ENCODE data around the gene CYP4Z1. TPM values are rescaled to one million over a fixed set of nuclear protein-coding genes. Genes with fewer than 3 reads are reported as not detected.

The CYP4Z1 gene
- total RNA-seq, 4 donors from 2014 or later: 1.1 to 2.9 (median 1.1) TPM; not detected in 1

DNA sequence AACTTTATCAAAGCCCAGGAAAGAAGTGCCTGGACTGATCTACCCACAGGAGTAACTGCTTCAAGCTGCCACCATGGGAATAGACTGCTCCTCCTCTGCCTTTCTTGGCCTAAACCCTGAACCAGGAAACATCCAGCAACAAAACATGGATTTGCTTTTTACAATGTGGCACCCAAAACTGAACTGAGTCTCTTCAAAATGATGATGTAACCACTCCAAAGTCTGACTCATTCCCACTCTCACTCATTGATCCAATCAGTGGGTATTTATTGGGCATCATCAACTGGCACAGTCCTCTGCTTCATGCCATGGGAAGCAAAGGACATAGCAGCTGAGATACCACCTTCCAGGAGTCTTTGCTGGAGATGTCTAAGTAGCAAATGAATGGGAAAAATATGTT, 93.7 kb downstream of the CYP4Z1 start:
- intact Hi-C loops (cut with DNase I; ENCODE audit: low total_unique reads): no loop called here
- no peak for TF ChIP-seq POLR2A (IDR thresholded peaks at IDR 0.05)
- TF ChIP-seq, protein P1, sequence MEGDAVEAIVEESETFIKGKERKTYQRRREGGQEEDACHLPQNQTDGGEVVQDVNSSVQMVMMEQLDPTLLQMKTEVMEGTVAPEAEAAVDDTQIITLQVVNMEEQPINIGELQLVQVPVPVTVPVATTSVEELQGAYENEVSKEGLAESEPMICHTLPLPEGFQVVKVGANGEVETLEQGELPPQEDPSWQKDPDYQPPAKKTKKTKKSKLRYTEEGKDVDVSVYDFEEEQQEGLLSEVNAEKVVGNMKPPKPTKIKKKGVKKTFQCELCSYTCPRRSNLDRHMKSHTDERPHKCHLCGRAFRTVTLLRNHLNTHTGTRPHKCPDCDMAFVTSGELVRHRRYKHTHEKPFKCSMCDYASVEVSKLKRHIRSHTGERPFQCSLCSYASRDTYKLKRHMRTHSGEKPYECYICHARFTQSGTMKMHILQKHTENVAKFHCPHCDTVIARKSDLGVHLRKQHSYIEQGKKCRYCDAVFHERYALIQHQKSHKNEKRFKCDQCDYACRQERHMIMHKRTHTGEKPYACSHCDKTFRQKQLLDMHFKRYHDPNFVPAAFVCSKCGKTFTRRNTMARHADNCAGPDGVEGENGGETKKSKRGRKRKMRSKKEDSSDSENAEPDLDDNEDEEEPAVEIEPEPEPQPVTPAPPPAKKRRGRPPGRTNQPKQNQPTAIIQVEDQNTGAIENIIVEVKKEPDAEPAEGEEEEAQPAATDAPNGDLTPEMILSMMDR (IDR thresholded peaks at IDR 0.05): no peak
- no peak overlapping the region for H3K4me3 ChIP-seq (ENCODE audit: low read depth, poor library complexity, severe bottlenecking)
- DNase-seq (ENCODE audit: low spot score in 2 of 2): no peak

DNA sequence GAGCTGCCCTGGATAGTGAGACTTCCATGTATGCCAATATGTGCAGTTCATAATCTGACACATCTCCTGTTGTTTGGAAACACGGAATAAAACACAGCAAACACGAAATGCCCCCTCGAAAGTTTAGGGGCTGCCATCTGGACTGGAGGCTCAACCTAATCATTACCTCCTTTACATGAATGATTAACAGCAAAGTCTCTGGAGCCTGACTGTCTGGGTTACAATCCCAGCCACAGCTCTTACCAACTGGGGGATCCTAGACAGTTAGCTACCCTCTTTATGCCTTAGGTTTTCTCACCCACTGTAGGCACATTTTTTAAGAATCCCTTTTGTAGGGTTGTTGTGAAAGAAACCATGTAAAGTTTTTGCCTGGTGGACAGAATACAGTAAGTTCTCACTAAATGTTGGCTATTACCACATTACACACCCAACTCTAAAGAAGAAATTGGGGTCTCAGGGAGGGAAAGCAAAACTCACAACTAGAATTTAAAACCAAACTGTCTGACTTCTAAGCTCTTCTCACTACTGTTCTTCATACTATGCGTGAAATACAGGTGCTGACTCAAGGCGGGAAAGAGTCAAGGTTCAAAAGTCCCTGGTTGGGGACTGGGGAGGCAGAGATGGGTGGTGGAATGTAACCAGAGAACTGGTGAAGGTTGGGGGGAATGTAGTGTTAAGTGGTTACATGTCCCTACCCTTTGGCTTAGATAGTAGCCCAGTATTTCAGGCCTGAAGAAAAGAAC, 94.4 kb downstream of the CYP4Z1 start:
- intact Hi-C loops (cut with DNase I; ENCODE audit: low total_unique reads): no loop called here
- TF ChIP-seq, protein P1 (IDR thresholded peaks at IDR 0.05): no peak
- TF ChIP-seq POLR2A (IDR thresholded peaks at IDR 0.05): no peak

DNA sequence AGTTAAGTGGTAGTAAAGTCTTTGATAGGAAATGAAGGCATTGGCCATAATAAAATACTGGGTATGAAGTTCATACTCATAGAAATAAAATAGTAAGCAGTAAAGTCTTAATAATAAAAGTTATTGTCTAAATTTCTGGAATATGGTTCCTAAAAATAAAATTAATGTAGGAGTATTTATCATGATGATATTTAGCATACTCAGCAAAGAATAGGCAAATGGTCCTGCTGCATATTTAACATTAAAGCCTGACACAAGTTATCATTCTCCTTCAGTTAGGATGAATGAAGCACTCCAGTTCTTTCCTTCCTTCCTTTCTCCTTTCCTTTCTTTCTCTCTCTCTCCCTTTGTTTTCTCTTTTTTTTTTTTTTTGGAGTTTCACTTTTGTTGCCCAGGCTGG, 97.5 kb downstream of the CYP4Z1 start:
- no peak for TF ChIP-seq POLR2A (IDR thresholded peaks at IDR 0.05)
- TF ChIP-seq, protein P1 (IDR thresholded peaks at IDR 0.05): no peak
- intact Hi-C loops (cut with DNase I; ENCODE audit: low total_unique reads): no loop called here
- no peak for DNase-seq (ENCODE audit: low spot score in 2 of 2)
- H3K4me3 ChIP-seq (ENCODE audit: low read depth, poor library complexity, severe bottlenecking): no peak overlapping the region

More for the DNA sequence above, 94.4 kb downstream of the CYP4Z1 start:
- no peak for DNase-seq (ENCODE audit: low spot score in 2 of 2)
- no peak overlapping the region for H3K4me3 ChIP-seq (ENCODE audit: low read depth, poor library complexity, severe bottlenecking)
- 59 to 74% methylated on average over 5 of the region's 5 CpGs for WGBS, 2 donors

Other genes with a start within 250 kb of the CYP4Z1 start
- under 1 TPM in 1 of 4 donors, not detected in 3; 0.29 TPM for gene CYP4A11, start 125.8 kb upstream of the CYP4Z1 start, total RNA-seq
- 10 to 100 TPM in 3 of 4 donors, 1 to 10 TPM in 1; 3.1 to 14.8 (median 12.1) TPM for gene CYP4X1, start 43.6 kb upstream of the CYP4Z1 start, total RNA-seq
- under 1 TPM in 1 of 4 donors, not detected in 3; 0.16 TPM for gene CYP4A22, start 70.2 kb downstream of the CYP4Z1 start, total RNA-seq
- 100 to 1,000 TPM; 121 to 267 (median 125) TPM for gene PDZK1IP1, start 122.8 kb downstream of the CYP4Z1 start, total RNA-seq
- gene TAL1, start 165.0 kb downstream of the CYP4Z1 start, total RNA-seq: 1 to 10 TPM in 3 of 4 donors, under 1 TPM in 1; 0.76 to 4.7 (median 2.0) TPM
- 1 to 10 TPM; 1.8 to 9.7 (median 4.3) TPM for gene STIL, start 246.9 kb downstream of the CYP4Z1 start, total RNA-seq

Measured in lower leg skin (tissue), 4 donors.